Suppressor macrophage treated with lipopolysaccharide for 1 hour (primary cell): ENCODE measurements around the gene CDYL2.

Source experiments
- DNase-seq, 3 donors: peaks; one replicate each; pipeline ENCODE4 v3.0.0-alpha.2; 2020 to 2022

The CDYL2 gene

DNA sequence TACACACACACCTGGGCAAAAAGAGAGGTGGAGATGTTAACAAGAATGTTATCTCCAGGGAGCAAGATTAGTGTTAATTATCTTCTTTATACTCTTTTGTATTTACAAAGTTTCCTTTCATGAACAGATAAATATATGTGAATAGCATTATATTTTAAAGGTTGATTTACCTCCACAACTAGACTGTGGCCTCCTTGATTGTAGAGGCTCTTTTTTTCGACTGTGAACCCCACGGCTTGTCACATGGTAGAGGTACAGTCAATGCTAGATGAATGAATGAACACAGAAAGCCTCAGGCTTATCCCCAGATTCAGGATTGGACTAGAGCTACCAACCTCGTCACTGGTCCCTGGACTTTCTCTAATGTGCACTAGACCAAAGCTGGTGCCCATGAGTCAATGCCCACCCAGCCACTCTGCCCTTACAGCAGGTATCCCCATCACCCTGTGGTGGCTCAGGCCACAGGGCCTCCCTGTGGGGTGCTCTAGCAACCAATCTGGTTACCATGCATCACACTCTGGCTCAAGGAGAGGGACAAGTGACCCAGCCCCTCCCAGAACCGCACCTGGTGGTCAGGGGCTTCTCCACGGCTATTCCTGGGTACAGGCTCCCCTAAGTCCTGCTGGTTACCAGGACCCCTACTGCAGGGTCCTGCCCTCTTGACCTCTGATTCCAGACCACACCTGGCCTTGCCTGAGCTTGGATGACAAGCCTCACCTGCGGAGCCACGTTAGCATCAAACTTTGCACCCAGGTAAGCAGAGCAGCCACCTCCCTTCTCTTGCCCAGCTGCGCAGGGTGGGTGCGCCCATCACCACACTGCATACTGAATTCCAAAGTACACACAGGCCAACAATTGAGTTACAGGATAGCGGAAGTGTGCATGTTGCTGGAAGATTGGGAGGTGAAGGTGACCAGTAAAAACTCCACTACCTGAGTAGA is 101.0 kb downstream of the CDYL2 start:
- DNase-seq = no peak

DNA sequence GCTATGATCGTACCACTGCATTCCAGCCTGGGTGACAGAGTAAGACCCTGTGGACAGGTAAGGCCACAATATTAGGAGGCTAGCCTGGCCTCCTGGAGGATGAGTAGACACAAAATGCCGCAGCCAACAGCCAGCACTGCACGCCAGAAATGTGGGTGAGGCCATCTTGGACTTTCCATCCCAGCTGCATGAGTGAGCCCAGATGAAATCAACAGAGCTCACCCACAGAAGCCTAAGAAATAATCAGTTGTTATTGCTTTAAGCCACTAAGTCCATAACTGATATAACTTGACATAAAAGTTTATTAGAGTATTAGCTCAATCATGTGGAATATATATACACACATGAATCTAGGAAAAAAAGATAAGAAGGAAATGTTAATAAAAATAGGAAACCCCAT is 101.7 kb downstream of the CDYL2 start:
- no peak for DNase-seq

DNA sequence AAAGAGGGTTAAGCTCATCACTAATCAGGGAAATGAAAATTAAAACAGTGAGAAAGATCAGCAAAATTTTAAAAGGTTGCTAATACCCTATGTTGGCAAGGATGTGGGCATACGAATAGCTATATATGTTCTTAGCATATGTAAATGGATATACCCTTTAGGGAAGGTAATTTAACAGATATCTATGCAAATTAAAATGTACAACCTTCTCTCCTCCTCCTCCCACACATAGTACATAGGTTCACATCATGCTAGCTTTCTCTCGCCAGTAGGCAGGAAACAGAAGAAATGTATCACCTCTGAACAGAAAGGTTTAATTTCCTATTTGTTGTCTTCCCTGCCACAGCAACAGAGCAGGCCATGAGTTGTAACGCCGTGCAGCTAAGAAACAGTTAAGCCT is 103.8 kb downstream of the CDYL2 start:
- no peak for DNase-seq

DNA sequence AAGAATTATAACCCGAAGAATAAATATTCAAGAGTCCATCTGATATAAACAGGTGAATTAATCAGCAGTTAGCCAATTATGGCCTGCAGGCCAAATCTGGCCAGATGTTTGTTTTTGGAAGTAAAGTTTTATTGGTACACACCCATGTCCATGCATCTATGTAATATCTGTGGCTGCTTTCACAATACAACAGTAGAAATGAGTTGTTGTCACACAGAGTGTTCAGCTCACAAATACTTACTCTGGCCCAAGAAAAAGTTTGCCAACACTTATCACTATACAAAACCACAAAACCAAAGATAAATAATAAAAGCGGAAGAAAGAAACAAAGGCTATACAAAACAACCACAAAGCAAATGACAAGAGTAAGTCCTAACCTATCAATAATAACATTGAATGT is 109.4 kb downstream of the CDYL2 start:
- no peak for DNase-seq

DNA sequence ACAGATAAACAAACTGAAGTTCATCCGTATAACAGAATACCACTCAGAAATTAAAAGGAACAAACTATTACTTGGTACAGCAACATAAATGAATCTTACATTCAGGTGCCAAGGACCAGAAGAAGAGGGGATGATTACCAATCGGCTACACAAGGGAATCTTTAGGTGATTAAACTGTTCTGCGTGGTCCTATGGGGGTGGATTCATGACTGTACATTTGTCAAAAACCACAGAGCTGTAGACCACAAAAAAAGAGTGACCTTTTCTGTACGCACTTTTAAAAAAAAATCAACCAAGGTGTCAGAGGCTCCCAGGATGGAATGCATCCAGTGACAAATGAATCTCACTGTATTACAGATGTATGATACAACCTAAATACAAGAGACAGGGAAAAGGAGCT is 110.8 kb downstream of the CDYL2 start:
- no peak for DNase-seq

- no peak for DNase-seq
Measured at GRCh38 chr16:80692270-80692669, 112.1 kb downstream of the CDYL2 start.

DNA sequence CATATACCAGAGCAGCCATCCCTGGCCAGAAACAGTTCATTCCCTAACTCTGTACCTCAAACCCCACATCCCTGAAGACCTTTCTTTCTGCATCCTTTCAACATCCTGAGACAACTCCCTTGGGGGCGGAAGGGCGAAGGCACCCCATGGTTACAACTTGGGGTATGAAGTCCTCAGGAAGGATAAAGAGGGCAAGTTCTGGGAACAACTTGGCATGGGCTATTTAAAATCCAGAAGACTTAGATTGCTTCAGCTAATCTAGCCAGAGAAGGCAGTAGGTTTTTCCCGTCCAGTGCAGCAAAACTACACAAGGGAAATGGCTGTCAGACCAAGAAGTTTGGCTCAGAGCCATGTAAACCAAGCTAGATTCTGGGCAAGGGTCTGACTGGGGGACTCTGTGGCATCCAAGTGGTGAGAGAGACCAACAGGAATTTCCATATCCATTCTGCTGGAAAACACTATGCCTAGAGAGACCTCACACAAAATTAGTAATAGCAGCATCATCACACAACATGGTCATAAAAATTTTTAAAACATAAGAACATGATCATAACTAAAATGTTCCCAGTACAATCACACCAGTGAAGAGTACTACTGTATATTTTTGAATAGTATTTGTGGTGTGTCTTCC is 113.2 kb downstream of the CDYL2 start:
- DNase-seq = peak in 1 of 3 donors; percentile 25

GRCh38 chr16:80689487-80689886 is 114.9 kb downstream of the CDYL2 start:
- peak in 2 of 3 donors; percentile 11 to 13 for DNase-seq

- DNase-seq = no peak
Measured at GRCh38 chr16:80687606-80688005, 116.8 kb downstream of the CDYL2 start.

DNA sequence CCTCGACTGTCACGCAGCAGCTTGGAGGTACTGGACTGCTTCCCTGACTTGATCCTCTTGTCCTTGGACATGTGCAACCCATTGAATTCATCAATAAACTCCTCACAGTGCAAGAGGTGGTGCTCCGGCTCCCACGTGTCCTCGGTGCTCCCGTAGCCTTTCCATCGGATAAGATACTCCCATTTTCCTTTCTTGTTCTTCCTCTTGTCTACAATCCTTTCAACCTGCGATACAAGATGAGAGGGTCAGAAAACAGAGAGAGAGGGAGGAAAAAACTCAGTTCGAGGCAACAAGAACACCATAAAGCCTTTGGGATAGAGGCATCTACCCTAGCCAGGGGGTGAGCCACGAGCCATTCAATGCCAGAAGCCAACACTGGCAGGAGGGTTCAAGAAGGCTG is 119.5 kb downstream of the CDYL2 start:
- no peak for DNase-seq

DNA sequence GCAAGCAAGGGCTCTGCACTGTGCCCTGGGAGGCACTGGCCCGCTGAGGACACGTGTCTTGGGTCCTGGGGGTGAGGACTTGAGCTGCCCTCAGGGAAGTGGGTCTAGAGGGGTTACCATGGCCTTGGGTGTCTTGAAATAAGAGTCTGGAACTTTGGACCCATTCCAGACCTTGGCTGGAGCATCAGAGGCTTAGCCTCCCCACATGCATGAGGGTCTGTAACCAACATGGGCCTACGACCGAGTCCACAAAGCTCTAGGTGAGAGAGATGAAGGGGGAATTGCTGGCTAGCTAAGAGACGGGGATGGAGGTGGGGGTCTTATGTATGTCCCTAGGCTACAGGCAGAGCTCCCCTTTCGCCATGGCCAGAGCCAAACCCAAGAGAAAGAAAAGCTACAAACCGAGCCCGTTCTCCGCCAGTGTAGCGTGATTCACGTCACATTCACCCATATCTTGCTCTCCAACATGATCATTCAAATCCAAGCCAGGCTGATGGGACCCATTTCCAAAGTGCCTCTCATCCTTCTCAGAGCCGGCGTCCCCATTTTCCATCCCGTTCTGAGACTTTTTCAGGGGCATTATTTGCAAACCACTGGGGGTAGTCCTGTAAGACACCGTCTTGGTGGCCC is 120.1 kb downstream of the CDYL2 start:
- no peak for DNase-seq

GRCh38 chr16:80683646-80684045 is 120.8 kb downstream of the CDYL2 start:
- DNase-seq = no peak

- DNase-seq = no peak
Measured at GRCh38 chr16:80682421-80683070, 121.9 kb downstream of the CDYL2 start.

DNA sequence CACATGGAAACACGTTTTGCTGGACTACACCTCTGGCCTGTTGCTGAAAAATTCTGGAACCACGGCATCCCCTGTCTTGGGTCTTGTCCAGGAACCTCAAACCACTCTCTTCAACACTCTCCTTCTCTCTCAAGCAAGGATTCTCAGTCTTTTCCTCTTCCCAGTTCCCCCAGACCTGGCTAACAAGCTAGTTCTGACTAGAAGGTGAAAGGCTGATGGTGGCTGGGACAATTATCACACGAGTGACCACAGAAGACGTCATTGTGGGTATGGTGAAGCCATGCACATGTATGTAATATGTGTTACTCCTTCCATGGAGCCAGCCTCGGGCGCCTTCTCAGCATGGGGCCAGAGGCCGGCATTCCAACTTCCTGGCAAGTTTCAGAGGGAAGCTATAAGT is 123.0 kb downstream of the CDYL2 start:
- DNase-seq = no peak

DNA sequence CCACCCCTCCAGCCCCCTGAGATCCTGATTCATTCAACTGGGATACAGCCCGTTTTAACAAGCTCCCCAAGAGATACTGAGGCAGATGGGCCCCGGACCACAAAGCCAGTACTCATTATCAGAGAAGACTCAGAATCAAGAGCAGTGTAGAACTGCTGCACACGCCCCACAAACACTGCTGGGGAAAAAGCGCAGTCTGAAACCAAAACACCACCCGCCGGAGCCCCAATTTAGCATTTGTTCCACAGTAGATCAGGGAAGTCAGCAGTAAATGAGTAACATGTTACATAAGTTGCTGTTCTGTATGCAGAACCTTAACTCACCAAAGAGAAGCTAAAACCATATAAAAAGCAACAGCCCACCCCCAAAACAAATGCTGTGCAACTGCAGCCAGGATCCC is 123.6 kb downstream of the CDYL2 start:
- no peak for DNase-seq

GRCh38 chr16:80680046-80680445 is 124.4 kb downstream of the CDYL2 start:
- no peak for DNase-seq

GRCh38 chr16:80674884-80675283 is 129.5 kb downstream of the CDYL2 start:
- no peak for DNase-seq

- no peak for DNase-seq
Measured at GRCh38 chr16:80672379-80672778, 132.0 kb downstream of the CDYL2 start.

DNA sequence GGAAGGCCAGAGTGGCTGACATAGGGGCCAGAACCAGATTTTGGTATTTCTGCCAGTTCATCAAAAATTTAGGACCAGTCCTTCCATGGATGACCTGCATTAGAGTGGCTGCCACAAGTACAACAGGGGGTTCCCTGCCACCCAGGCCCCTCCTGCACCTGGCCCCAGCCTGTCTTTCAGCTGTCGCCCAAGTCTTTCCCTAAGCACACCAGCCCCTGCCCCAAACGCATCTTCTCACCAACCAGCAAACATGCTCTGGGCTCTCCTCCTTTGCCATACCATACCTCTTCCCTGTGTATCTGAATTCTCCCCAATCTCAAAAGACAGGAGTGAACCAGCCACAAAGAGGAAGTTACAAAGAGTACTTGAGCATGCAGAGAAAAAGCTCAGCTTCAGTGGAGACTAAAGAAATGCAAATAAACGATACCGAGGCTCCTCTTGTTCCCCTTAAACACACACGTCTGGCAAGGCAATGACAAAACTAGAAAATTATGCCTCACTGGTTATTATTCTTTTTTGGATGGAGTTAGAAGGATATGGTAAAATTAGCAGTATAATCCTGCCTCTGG is 133.0 kb downstream of the CDYL2 start:
- peak in 2 of 3 donors; percentile 10 to 32 for DNase-seq

DNA sequence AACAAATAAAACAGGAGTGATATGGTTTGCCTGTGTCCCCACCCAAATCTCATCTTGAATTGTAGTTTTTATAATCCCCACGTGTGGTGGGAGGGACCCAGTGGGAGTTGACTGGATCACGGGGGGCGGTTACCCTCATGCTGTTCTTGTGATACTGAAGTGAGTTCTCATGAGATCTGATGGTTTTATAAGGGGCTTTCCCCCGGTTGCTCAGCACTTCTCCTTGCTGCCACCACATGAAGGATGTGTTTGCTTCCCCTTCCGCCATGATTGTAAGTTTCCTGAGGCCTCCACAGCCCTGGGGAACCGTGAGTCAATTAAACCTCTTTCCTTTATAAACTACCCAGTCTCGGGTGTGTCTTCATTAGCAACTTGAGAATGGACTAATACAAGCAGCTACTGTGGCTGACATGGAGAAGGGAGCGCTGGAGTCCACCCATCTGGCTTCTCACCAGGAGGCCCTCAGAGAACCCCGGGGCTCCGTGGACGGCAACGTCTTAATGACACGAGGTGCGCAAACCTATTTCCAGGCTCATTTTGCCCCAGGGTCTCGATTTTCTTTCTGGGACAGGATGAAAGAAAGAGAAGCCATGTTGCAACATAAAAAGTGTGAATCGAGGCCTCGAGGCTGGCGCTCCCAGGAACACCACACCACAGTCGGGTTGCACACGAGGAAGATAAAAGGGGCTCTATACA is 134.1 kb downstream of the CDYL2 start:
- peak; percentile 64 to 77 (median 68) for DNase-seq

DNA sequence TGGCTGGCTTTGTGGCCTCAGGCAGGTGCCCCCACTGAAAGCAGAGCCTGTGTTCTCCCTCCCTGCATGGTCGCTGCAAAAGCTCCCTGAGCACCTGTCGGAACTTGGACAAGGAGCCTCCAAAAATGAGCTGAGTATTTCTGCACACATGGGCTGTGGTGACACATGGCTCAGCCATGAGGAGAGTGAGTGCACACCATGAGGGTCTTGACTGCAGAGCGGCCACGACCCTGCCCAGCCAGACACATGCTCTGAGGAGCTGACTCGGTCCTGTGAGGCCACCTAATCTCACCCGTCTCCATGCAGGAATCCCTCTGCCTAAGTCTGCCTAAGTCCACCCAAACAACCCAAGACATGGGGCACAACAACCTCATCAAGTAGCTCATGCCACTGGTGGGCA is 134.7 kb downstream of the CDYL2 start:
- DNase-seq = no peak

DNA sequence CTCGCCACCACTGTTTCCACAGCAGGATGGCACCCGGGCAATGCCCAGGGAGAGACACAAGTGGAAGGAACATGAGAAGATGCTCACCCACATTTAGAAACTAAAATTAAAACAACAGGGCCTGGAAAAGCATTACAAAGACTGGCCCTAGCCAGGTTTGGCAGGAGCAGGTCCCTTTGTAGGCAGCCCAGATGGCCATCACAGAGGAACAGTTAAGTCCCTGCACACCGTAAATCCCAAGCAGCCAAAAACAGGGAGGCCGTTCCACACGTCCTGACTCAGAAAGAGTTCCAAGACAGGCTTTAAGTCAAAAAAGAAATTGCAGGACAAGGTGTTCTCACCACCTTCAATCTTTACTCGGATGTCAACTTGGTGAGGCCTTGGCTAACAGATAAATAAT is 136.5 kb downstream of the CDYL2 start:
- DNase-seq = no peak

- no peak for DNase-seq
Measured at GRCh38 chr16:80667251-80667560, 137.2 kb downstream of the CDYL2 start.
